Upper lobe of left lung (tissue), 6 donors: ENCODE results near the gene ZBTB45. TPM values are rescaled to one million over a fixed set of nuclear protein-coding genes. Genes with fewer than 3 reads are reported as not detected.

Source experiments
- ATAC-seq, 2 donors: fragments of 200-7000 bp; cut with Tn5 transposase; one replicate each; pipeline ENCODE4 v1.9.1; 2022; ENCODE audit warnings: mild to moderate bottlenecking in 2 of 2, moderate library complexity in 2 of 2; ENCODE audit not compliant: low FRiP score in 2 of 2
- DNase-seq, 2 donors: peaks; one replicate each; pipeline ENCODE4 v3.0.0-alpha.2; 2019 to 2020
- H3K27ac ChIP-seq, 4 donors: fragments of 200-600 bp; sonication (generic); one replicate each; pipeline ENCODE4 v1.5.1; 2016 to 2019
- H3K27me3 ChIP-seq, 4 donors: fragments of 200-600 bp; sonication (generic); one replicate each; pipeline ENCODE4 v1.5.1; 2017 to 2019
- H3K36me3 ChIP-seq, 4 donors: fragments of 200-600 bp; sonication (generic); one replicate each; pipeline ENCODE4 v1.5.1; 2016 to 2019
- H3K4me1 ChIP-seq, 4 donors: fragments of 200-600 bp; sonication (generic); one replicate each; pipeline ENCODE4 v1.5.1; 2018 to 2019
- H3K4me3 ChIP-seq, 4 donors: fragments of 200-600 bp; sonication (generic); one replicate each; pipeline ENCODE4 v1.5.1; 2017 to 2019; ENCODE audit warnings: mild to moderate bottlenecking in 2 of 4, moderate library complexity in 1 of 4
- H3K9me3 ChIP-seq, 4 donors: fragments of 200-600 bp; sonication (generic); one replicate each; pipeline ENCODE4 v1.5.1; 2018 to 2019
- CTCF ChIP-seq, 6 experiments: fragments of 450-650 bp in 4 of 6; fragments of 200-600 bp in 2 of 6; sonication (generic) in 2 of 6; IDR thresholded peaks; one replicate each; pipeline ENCODE4 v1.5.1; 2016 to 2019; ENCODE audit warnings: antibody characterized with exemption in 6 of 6
- EP300 ChIP-seq, 4 donors: sonication (generic); formaldehyde crosslinking; IDR thresholded peaks; one replicate each; pipeline ENCODE4 v1.5.1; 2017; ENCODE audit warnings: antibody characterized with exemption in 4 of 4, control low read depth in 2 of 4
- POLR2A ChIP-seq, 4 donors: fragments of 450-650 bp; IDR thresholded peaks; one replicate each; pipeline ENCODE4 v1.5.1; 2016 to 2017; ENCODE audit warnings: antibody characterized with exemption in 4 of 4, mild to moderate bottlenecking in 2 of 4
- POLR2AphosphoS5 ChIP-seq, 2 donors: sonication (generic); formaldehyde crosslinking; IDR thresholded peaks; one replicate each; pipeline ENCODE4 v1.5.1; 2017; ENCODE audit warnings: antibody characterized with exemption in 2 of 2
- WGBS, 2 donors: methylation state at CpG; one replicate each; pipeline ENCODE4 v1.1.5; 2017 to 2018; 5-methylcytosine and 5-hydroxymethylcytosine counted together
- total RNA-seq, 6 donors: library from RNA; depleted of rRNA in 4 of 6; stranded (reverse); fragments of >200 nt in 4 of 6; gene quantifications; one replicate each; pipeline versions ENCODE4 v1.1.0 to v1.2.1, GENCODE V29; 2016 to 2021
- donor health status: DM: no; HTN: no; CAD: no; lungs with moderate emphysema.
- donor health status: DM: no; HTN: yes; CAD: no; lungs with severe emphysema.

Gene ZBTB45
- total RNA-seq, 6 donors from 2014 or later: 11.9 to 19.7 (median 15.0) TPM

GRCh38 chr19:58560007-58560887 lies 40.6 kb upstream of the ZBTB45 start:
- Histone ChIP-seq H3K4me1 (peaks cover 51 to 66% (median 54%) of the 10 kb centered on the region in 4 donors), H3K27ac (peak overlapping the region; percentile 98 to 100 (median 98)), H3K9me3 (no peaks in the 10 kb centered on the region), H3K4me3 (peak overlapping the region; percentile 18 to 96 (median 77)), H3K36me3 (peaks cover 9 to 16% (median 14%) of the 10 kb centered on the region in 4 donors), H3K27me3 (peaks cover 0 to 10% (median 0%) of the 10 kb centered on the region in 4 donors)
- no peak for ATAC-seq
- 85 to 87% methylated on average over 8 of the region's 8 CpGs for WGBS, 2 donors
- TF ChIP-seq POLR2A (IDR thresholded peaks at IDR 0.05) (peak in 1 of 4 donors; percentile 29), EP300 (IDR thresholded peaks at IDR 0.05) (no peak), POLR2AphosphoS5 (IDR thresholded peaks at IDR 0.05) (no peak), CTCF (IDR thresholded peaks at IDR 0.05) (no peak)
- DNase-seq: no peak

GRCh38 chr19:58559275-58560006 lies 39.8 kb upstream of the ZBTB45 start:
- peak; percentile 91 to 92 for DNase-seq
- WGBS, 2 donors: 1 to 2% methylated on average over 30 to 31 of the region's 33 CpGs
- TF ChIP-seq EP300 (IDR thresholded peaks at IDR 0.05) (no peak), POLR2AphosphoS5 (IDR thresholded peaks at IDR 0.05) (peak; percentile 74 to 85), POLR2A (IDR thresholded peaks at IDR 0.05) (peak; percentile 9 to 86 (median 50)), CTCF (IDR thresholded peaks at IDR 0.05) (peak in 1 of 6 experiments; percentile 5)
- Histone ChIP-seq H3K27ac (peak overlapping the region; percentile 98 to 100 (median 98)), H3K27me3 (peaks cover 0 to 10% (median 0%) of the 10 kb centered on the region in 4 donors), H3K9me3 (no peaks in the 10 kb centered on the region), H3K36me3 (peaks cover 9 to 16% (median 14%) of the 10 kb centered on the region in 4 donors), H3K4me3 (peak overlapping the region; percentile 71 to 96 (median 85)), H3K4me1 (peaks cover 51 to 69% (median 57%) of the 10 kb centered on the region in 4 donors)
- ATAC-seq: peak; percentile 82 to 87

- DNase-seq (peak; percentile 97 to 100), ATAC-seq (peak; percentile 91)
- peak overlapping the region; percentile 71 to 96 (median 85) for H3K4me3 ChIP-seq
- H3K9me3 ChIP-seq: no peaks in the 10 kb centered on the region
- 1% methylated on average over 39 of the region's 76 CpGs; no CpG with 5 or more reads in 1 of the 2 donors for WGBS, 2 donors
- TF ChIP-seq EP300 (IDR thresholded peaks at IDR 0.05) (no peak), POLR2A (IDR thresholded peaks at IDR 0.05) (peak in 3 of 4 donors; percentile 54 to 85 (median 56)), CTCF (IDR thresholded peaks at IDR 0.05) (no peak), POLR2AphosphoS5 (IDR thresholded peaks at IDR 0.05) (peak; percentile 54 to 67)
- peaks cover 9 to 16% (median 14%) of the 10 kb centered on the region in 4 donors for H3K36me3 ChIP-seq
- H3K27me3 ChIP-seq: peaks cover 0 to 10% (median 0%) of the 10 kb centered on the region in 4 donors
- H3K27ac ChIP-seq: peak overlapping the region; percentile 98 to 100 (median 98)
- H3K4me1 ChIP-seq: peaks cover 58 to 74% (median 63%) of the 10 kb centered on the region in 4 donors
Observed at GRCh38 chr19:58558623-58559274, 39.1 kb upstream of the ZBTB45 start.

- peak within 1 kb of the TSS; percentile 71 to 96 (median 86) for H3K4me3 ChIP-seq
- WGBS, 2 donors: 1% methylated on average over 23 to 35 of the region's 62 CpGs
- peaks cover 0 to 10% (median 0%) of the 10 kb centered on the region in 4 donors for H3K27me3 ChIP-seq
- H3K27ac ChIP-seq: peak within 1 kb of the TSS; percentile 98 to 100 (median 98)
- H3K4me1 ChIP-seq: peaks cover 58 to 74% (median 64%) of the 10 kb centered on the region in 4 donors
- no peaks in the 10 kb centered on the region for H3K9me3 ChIP-seq
- TF ChIP-seq POLR2AphosphoS5 (IDR thresholded peaks at IDR 0.05) (no peak), CTCF (IDR thresholded peaks at IDR 0.05) (no peak), POLR2A (IDR thresholded peaks at IDR 0.05) (no peak), EP300 (IDR thresholded peaks at IDR 0.05) (no peak)
- peaks cover 9 to 23% (median 16%) of the 10 kb centered on the region in 4 donors for H3K36me3 ChIP-seq
- no peak for ATAC-seq
- peak in 1 of 2 donors; percentile 63 for DNase-seq
Observed at GRCh38 chr19:58558066-58558622, 38.5 kb upstream of the ZBTB45 start, which contains the start of gene UBE2M. UBE2M (minus strand) TSS chr19:58558611; CDS start chr19:58558381, 230 bp downstream.
